AG04449 (cell line): ENCODE data around the gene CFAP119.

Experiments
- CTCF ChIA-PET: fragments of 350-600 bp; formaldehyde crosslinking; extraction: SDS; loops from one replicate; lab custom pipeline; 2021; ENCODE audit warnings: antibody characterized with exemption; lab: Yijun Ruan, JAX
- POLR2A ChIA-PET: fragments of 400-600, 350-600 bp; formaldehyde crosslinking; extraction: SDS; loops from one replicate; lab custom pipeline; 2020; ENCODE audit warnings: antibody characterized with exemption, inconsistent platforms; lab: Yijun Ruan, JAX
- DNase-seq: peaks from one replicate; pipeline ENCODE4 v3.0.0-alpha.2; 2010; ENCODE audit warnings: low read depth, low spot score
- H3K4me3 ChIP-seq: 2 replicates; pipeline ENCODE4 v1.5.1; 2011; ENCODE audit warnings: low read depth, mild to moderate bottlenecking, control low read depth, low read length
- TF ChIP-seq, protein P1 (sequence below): IDR thresholded peaks from one replicate; pipeline ENCODE4 v1.5.1; 2011; ENCODE audit warnings: mild to moderate bottlenecking, moderate library complexity, low read length, control low read depth, inconsistent platforms; ENCODE audit not compliant: insufficient read depth; ENCODE audit errors: missing control alignments

Gene CFAP119

DNA sequence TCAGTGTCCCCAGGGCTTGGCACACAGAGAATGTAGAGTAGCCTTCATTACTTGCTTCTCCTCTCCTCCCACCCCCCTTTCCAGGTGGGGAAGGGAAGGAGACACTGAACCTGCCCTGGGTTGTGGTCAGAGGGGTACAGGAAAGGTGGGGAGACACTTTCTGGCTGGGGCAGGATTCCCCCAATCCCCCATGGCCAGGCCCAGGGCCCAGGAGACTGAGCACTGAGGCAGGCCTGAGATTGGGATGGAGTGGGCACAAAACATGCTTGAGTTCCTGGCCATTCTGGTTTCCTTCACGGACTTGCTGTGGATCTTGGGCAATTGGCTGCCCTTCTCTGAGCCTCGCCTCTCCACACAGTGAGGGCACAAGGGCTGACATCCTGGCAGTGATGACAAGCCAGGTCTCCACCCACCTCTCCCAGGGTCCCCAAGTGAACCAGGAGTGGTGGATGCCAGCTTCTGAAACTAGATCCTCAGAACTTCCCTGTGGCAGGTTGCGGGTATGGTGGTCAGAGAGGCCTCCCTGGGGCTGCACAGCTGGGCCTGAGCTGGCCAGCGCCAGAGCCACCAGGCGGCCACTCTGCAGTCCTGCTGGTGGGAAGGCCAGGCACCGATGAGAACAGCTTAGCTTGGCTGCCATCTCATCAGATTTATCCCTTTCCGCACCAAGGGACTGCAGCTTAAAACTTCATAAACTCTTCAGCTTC lies 15.9 kb upstream of the CFAP119 start:
- ChIA-PET CTCF (interaction anchor here (0.7 to 1.4 kb wide), 4 partner anchors 35 to 67 kb away, joined by 3 to 9 read pairs (median 4); no protein-coding TSS in a partner anchor), POLR2A (interaction anchor here (0.6 to 1.1 kb wide), 3 partner anchors 9 to 322 kb away, joined by 3 to 5 read pairs (median 4); partner anchors contain the start of gene ZNF629)
- DNase-seq = no peak
- no peak overlapping the region for H3K4me3 ChIP-seq
- TF ChIP-seq, protein P1, sequence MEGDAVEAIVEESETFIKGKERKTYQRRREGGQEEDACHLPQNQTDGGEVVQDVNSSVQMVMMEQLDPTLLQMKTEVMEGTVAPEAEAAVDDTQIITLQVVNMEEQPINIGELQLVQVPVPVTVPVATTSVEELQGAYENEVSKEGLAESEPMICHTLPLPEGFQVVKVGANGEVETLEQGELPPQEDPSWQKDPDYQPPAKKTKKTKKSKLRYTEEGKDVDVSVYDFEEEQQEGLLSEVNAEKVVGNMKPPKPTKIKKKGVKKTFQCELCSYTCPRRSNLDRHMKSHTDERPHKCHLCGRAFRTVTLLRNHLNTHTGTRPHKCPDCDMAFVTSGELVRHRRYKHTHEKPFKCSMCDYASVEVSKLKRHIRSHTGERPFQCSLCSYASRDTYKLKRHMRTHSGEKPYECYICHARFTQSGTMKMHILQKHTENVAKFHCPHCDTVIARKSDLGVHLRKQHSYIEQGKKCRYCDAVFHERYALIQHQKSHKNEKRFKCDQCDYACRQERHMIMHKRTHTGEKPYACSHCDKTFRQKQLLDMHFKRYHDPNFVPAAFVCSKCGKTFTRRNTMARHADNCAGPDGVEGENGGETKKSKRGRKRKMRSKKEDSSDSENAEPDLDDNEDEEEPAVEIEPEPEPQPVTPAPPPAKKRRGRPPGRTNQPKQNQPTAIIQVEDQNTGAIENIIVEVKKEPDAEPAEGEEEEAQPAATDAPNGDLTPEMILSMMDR = no peak

DNA sequence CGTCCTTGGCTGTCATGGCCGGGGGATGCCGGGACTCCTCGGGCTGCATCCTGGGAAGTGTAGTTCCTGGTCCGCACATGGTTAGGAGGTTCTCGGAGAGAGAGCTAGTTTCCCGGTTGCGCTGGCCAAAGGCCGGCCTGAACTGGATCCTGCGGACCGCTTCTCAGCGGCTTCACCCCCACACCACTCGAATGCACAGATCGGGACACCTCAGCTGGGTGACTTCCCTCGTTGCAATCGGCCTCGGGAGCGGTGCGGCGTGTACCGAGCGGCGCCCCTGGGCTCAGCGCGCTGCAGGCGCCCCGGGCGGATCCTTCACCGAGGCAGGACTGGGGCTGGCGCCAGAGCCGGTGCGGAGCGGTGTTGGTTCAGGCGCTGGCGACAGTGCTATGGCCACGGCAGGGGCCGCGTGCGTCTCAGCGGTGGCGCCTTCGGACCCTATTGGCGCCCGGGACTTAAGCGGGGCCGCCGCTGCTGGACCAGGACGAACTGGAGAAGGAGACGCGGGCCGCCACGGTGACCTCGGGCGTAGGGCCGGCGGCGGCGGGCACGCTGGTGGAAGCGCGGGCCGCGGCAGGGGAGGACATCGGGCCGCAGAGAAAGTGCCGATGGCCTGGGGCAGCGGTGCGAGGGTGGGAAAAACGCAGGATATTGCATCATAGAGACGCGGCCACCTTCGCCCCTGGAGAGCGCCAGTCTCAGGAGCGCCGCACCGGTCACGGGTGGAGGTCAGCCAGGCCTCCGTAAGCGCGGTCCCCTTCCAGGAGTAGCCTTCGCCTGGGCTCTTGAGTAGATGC lies 13.7 kb upstream of the CFAP119 start:
- DNase-seq = no peak
- TF ChIP-seq, protein P1 = no peak
- POLR2A ChIA-PET = interaction anchor here (1.0 to 1.9 kb wide), 6 partner anchors 12 to 148 kb away, joined by 3 to 10 read pairs (median 5); partner anchors contain the start of genes CTF1, FBXL19 and PHKG2
- peak overlapping the region; percentile 75 for H3K4me3 ChIP-seq
- CTCF ChIA-PET = interaction anchor here (1.5 to 2.2 kb wide), 2 partner anchors 11 to 127 kb away, joined by 6 to 11 read pairs; no protein-coding TSS in a partner anchor

DNA sequence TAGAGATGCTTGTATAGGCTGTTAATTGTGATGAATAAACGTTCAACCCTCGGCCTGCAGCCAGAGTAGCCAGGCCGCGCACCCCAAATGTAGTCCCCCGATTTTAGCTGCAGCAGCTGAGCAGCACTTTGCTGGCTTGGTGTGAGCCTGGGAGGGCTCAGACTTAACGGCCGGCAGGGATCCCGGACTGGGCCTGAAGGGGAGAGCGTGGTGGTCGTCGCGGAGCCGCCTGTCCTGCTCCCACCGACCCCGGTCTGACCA lies 13.2 kb upstream of the CFAP119 start:
- ChIA-PET CTCF (interaction anchor here (1.5 to 2.2 kb wide), 2 partner anchors 11 to 127 kb away, joined by 6 to 11 read pairs; no protein-coding TSS in a partner anchor), POLR2A (interaction anchor here (1.0 to 1.9 kb wide), 7 partner anchors 11 to 149 kb away, joined by 3 to 10 read pairs (median 4); partner anchors contain the start of genes CTF1, FBXL19 and PHKG2)
- DNase-seq = no peak
- H3K4me3 ChIP-seq = peak overlapping the region; percentile 75
- TF ChIP-seq, protein P1 = no peak

DNA sequence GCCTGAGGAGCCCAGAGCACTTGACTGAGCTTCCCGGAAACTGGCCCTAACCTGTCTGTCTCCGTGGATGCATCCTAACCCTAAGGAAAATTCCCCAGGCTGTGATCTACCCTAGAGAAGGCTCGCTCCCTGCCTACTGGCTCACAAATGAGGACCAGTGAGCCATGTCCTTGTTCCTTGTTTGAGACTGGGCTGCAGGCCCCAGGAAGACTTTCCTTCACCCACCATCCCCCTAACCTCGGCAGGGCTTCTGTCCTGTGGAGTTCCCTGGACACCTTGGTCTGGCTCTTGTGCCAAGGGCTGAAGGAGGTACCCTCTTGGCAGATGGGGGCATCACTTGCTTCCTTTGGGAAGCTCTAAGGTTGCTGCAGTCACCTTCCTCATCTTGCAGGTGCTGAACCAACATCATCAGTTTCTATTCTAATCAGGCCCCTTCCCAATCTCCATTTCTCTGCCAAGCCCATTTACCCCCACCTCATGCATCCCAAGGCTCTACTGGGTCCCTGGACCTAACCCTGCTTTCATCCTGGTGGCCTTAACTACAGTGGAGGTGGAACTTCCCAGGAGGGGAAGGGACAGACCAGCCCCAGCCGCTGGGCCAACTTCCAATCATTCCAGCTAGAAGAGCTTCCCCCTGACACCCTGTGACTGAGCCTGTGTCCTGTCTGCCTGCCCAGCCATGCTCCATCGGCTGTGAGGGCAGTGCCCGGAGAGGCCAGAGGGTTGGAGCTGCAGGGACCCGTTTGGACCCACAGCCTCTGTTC lies 12.7 kb upstream of the CFAP119 start:
- CTCF ChIA-PET = interaction anchor here (1.2 to 2.2 kb wide), 3 partner anchors 10 to 128 kb away, joined by 3 to 11 read pairs (median 6); no protein-coding TSS in a partner anchor
- H3K4me3 ChIP-seq = peak overlapping the region; percentile 75
- TF ChIP-seq, protein P1 = no peak
- no peak for DNase-seq
- POLR2A ChIA-PET = interaction anchor here (1.0 to 1.9 kb wide), 7 partner anchors 10 to 149 kb away, joined by 3 to 10 read pairs (median 4); partner anchors contain the start of genes CTF1, FBXL19 and PHKG2

DNA sequence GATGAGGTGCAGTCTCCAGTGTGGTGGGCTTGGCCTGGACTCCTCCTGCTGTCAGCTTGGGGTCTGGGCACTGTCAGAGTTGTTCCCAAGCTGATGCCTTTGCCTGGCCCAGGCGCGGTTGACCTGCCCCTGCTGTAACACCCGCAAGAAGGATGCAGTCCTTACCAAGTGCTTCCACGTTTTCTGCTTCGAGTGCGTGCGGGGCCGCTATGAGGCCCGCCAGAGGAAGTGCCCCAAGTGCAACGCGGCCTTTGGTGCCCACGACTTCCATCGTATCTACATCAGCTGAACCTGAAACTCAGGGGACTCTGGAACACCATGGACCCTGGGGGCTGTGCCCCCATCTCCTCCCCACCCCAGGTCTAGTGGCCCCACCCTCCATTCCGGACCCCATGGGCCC lies 12.0 kb upstream of the CFAP119 start:
- no peak overlapping the region for H3K4me3 ChIP-seq
- TF ChIP-seq, protein P1 = no peak
- ChIA-PET POLR2A (interaction anchor here (1.9 kb wide), 1 partner anchor 14 kb away, joined by 8 read pairs; no protein-coding TSS in a partner anchor), CTCF (interaction anchor here (1.2 to 2.2 kb wide), 3 partner anchors 9 to 128 kb away, joined by 3 to 11 read pairs (median 6); no protein-coding TSS in a partner anchor)
- no peak for DNase-seq
